SK-MEL-5 (cell line): ENCODE data around the gene NINJ1. TPM values are rescaled to one million over a fixed set of nuclear protein-coding genes. Genes with fewer than 3 reads are reported as not detected.
A peak's percentile ranks its signal among the peaks of the same experiment; 100 is the strongest.

Experiments used
- DNase-seq: peaks from one replicate; pipeline ENCODE4 v3.0.0-alpha.2; 2016; ENCODE audit warnings: low read depth, low spot score
- in situ Hi-C: cut with HindIII; loops from 2 replicates; pipeline ENCODE4 v1.10.0; 2016; ENCODE audit warnings: low sequenced_read_pairs, high pct_unique_total_duplicates, low pct_unique_long_range_greater_than_20kb
- polyA plus RNA-seq, 2 experiments: library from polyadenylated mRNA; depleted of rRNA; stranded (reverse); fragments of >200 nt; gene quantifications; 2 replicates each; pipeline ENCODE4 v1.2.3, GENCODE V29; 2015
- total RNA-seq: library from RNA; depleted of rRNA; stranded (reverse); fragments of >200 nt; shearing (Covaris generic); gene quantifications from 2 replicates; pipeline ENCODE4 v1.2.3, GENCODE V29; 2014; rRNA removed

Gene NINJ1
- total RNA-seq, result 75.9 and 81.3 TPM in 2 replicates
- 200 and 208 TPM in 2 replicates for polyA plus RNA-seq (2015; cell fraction: cytosol; rRNA removed)
- 36.2 and 50.2 TPM in 2 replicates for polyA plus RNA-seq (2015; cell fraction: nucleus; rRNA removed)

- in situ Hi-C loops, result no loop called here
- DNase-seq, result peak; percentile 62
Measured at GRCh38 chr9:93134015-93134739, at the start of gene NINJ1. Gene NINJ1, minus strand, starts transcription at chr9:93134251. Its CDS starts 34 bp downstream, at chr9:93134217.

DNA sequence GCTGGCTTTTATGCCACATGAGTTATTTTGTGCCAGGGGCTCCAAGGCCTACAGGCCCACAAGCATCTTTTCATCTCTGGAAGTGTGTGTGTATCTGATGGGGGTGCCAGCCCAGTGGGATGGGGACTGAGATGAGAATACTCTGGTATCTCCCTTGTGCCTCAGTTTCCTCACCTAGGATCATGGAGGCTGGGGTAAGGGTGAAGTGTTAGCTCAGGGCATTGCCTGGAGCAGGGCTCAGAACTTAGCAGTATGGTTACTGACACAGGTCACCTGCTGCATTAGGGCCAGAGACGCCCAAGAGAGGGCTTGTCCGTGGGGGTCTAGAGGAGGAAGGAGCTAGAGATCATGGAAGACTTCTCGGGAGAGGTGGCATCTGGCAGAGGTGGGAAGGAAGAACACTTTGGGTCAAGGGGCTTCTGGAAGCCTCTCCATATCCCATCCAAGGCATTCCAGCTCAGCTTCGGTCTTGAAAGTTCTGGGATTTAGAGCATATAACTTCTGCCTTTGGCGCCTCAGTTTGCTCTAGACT, 49.1 kb upstream of the NINJ1 start:
- no peak for DNase-seq
- in situ Hi-C loops, result no loop called here

- DNase-seq, result no peak
- in situ Hi-C loops, result no loop called here
Measured at GRCh38 chr9:93182572-93182971, 48.5 kb upstream of the NINJ1 start.

DNA sequence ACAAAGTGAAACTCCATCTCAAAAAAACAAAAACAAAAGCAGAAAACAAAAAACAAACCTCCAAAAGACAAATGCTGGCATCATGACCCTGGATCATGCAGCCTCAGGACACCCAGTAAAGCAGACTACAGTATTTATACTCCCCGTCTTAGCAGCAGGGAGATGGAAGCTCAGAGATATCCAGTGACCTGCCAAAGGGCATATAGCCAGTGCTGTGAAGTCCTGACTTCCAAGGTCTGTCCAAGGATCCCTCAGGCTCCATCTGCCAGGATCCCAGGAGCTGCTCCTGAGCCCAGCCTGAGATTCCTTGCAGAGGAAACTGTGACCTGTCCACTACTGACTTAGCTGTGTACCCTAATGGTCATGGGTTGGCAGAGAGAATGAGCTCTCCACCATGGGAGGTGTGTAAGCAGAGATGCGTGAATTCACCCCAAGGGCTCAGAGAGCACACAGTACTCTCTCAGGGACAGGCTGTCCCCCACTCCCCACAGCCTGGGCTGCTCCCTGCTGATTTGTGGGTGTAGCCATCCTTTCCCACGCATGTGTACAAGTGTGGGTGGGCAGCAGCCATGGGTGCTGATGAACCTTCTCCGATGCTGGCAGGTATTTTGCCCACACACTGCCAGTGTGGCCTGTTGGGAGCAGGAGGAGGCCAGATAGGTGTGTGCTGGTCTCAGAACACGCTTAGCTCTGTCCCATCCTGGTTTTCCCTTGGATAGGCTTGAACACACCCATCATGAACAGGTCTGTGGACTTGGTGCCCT, 47.8 kb upstream of the NINJ1 start:
- no peak for DNase-seq
- in situ Hi-C loops, result no loop called here

DNA sequence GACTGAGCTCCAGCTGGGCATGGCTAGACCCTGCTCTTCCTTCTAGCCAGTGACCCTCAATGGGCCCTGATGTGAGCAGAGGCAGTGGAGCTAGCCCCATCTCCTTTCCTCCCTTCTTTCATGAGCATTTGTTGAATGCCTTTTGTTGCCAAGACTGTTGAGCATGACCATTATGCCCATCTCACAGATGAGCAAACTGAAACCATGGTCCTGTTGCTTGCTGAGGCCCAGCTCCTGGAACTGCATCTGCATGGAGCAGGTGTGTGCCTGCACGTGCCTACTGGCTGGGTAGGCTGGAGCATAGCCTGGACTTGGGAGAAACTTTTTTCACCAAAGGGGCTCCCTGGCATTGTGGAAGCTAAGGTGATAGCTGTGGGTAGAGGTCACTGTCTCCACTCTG, 46.9 kb upstream of the NINJ1 start:
- no peak for DNase-seq
- in situ Hi-C loops, result no loop called here

GRCh38 chr9:93178851-93179786, 45.1 kb upstream of the NINJ1 start:
- in situ Hi-C loops, result no loop called here
- no peak for DNase-seq

GRCh38 chr9:93177676-93178075, 43.6 kb upstream of the NINJ1 start:
- in situ Hi-C loops, result no loop called here

GRCh38 chr9:93174976-93175375, 40.9 kb upstream of the NINJ1 start:
- in situ Hi-C loops, result no loop called here
- DNase-seq, result no peak

More at GRCh38 chr9:93177676-93178075, 43.6 kb upstream of the NINJ1 start:
- DNase-seq, result no peak

DNA sequence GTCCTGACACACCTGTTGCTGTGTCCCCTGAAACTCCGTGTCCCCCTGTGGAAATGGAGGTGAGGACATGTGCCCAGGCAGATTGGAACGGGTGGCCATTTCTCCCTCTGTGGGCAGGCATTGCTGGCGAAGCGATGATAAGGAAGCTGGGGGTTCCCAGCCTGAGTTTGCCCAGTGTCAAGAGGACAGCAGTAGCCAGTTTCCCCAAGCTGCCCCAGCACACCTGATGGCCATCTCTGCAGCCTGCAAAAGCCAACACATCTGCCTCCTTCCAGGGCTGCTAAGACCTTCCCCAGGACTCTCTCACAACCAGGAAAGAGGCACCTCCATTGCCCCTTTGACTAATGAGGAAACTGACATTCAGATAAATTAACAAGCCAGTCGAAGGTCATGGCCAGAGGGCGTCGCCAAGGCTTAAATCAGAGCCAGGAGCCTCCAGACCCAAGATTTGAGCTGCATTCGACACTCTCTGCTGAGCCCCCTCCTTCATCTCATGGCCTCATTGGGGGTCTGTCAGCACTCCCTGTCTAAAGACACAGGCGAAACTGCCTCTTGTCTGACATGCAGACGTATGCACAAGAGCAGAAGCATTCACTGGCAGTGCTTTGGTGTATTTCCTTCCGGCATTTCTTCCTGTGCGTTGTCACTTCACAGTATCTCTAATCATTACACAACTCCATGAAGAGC, 39.5 kb upstream of the NINJ1 start:
- in situ Hi-C loops, result no loop called here

DNA sequence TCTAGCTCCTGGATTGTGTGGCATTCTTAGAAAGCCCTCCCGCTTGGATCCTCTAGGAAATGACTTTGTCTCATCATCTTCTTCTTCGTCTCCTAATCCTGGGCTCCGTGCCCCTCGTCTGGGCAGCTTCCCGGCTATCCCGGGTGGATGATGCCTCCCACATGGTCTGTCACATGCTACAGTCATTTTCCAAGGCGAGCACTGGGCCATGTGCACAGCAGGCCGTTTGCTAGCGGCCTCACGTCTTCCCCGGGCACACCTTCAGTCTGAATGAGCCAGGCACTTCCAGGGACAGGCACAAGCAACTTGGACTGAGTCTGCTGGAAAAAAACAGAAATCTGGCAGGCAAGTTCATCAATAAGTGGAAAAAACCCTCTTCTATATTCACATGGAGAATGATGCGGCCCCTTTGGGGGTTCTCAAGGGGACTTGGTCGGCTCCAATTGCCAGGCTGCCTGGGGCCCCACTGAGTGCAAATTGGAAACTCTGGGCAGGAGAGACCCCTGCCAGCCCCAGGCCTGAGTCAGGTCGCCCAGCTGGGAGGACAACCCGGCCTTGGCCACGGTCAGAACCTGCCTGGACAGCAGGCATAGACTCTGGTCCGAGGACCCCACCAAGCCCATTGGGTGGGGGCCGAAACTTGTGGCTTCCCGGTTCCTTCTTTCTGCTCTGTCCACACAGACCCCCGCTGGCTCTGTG, 38.8 kb upstream of the NINJ1 start:
- in situ Hi-C loops, result no loop called here
- no peak for DNase-seq

More for the DNA sequence above, 39.5 kb upstream of the NINJ1 start:
- DNase-seq, result no peak

DNA sequence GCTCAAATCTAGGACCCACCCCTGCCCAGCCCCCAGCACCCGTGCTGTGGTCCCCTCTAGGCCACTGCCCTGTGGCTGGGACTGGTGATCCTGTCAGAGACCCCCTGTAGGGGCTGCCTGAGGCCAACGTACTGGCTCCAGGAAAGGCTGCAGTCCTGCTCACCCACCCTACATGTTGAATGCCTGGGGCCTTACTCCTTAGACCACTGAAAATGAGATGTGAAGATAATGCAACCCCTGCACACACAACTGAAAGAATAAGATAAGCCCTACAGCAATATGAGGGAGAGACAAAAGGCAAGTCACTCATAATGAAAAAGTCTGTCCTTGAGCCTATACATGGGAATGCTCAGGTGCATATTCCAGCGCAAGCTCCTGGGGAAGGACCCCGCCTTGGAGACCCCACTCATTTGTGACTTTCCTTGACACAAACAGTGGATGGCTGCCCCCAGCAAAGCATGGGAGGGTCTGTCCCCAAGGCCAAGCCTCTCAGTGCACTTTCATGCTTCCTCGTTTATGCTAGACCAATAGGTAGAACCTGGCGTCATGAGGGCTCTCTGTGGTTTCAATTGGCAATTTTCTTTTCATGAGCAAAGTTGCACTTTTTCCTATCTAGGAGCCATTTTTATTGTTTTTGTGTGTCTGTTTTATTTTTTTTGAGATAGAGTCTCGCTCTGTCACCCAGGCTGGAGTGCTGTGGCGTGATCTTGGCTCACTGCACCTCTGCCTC, 37.4 kb upstream of the NINJ1 start:
- in situ Hi-C loops, result no loop called here
- no peak for DNase-seq

DNA sequence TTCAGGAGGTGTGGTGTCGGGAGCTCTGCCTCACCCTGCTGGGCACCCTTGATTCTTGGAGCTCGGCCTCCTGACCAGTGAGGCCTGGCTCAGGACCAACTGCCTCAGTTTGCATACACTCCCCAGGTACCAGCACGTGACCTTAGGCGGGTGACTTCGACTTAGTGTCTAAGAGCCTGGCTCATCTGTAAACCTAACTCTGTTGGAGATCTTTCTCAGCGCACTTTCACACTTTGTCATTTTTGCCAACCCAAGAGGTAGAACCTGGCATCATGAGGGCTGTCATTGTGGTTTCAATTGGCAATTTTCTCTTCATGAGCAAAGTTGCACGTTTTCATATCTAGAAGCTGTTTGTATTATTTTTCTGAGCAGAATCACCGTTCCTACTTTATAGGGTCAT, 36.5 kb upstream of the NINJ1 start:
- in situ Hi-C loops, result no loop called here
- DNase-seq, result no peak

DNA sequence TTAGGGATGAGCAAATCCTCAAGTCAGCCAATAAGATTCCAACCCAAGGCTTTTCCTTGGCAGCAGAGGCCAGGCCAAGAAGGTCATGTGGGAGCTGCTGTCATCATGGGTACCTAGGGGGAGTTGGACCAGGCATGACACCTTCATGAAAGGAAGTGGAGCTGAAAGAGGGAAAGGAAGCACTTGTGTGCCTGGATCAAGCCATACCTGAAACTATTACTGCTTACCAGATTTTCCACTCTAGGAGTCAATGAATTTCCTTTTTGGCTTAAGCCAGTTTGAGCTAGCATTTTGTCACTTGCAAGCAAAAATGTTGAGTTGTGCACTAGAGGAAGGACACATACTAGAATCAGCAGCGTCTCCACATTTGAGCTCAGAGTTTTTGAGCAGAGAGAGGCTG, 35.4 kb upstream of the NINJ1 start:
- in situ Hi-C loops, result no loop called here
- no peak for DNase-seq

- no peak for DNase-seq
- in situ Hi-C loops, result no loop called here
Measured at GRCh38 chr9:93168581-93168980, 34.5 kb upstream of the NINJ1 start.

GRCh38 chr9:93167838-93168237, 33.8 kb upstream of the NINJ1 start:
- in situ Hi-C loops, result no loop called here
- no peak for DNase-seq

- DNase-seq, result no peak
- in situ Hi-C loops, result no loop called here
Measured at GRCh38 chr9:93167185-93167584, 33.1 kb upstream of the NINJ1 start.
